ENCODE data around the gene GNL3. TPM values are rescaled to one million over a fixed set of nuclear protein-coding genes. Genes with fewer than 3 reads are reported as not detected.
"Not testable (repeated sequence)": the region's sequence is repeated elsewhere in the genome, so short reads cannot be mapped to it uniquely, and the experiment has no call there.

The GNL3 gene
- total RNA-seq, 1 donor from 2014 or later = 26.8 TPM

- Histone ChIP-seq H3K4me3 (no peak overlapping the region), H3K27me3 (ENCODE audit: low read depth) (no peaks in the 10 kb centered on the region), H3K36me3 (peaks cover 72% of the 10 kb centered on the region), H3K27ac (replicated peaks) (peak overlapping the region; percentile 56), H3K4me1 (peaks cover 19% of the 10 kb centered on the region), H3K9me3 (replicated peaks) (no peaks in the 10 kb centered on the region)
- no peak for TF ChIP-seq CTCF (IDR thresholded peaks at IDR 0.05; ENCODE audit: borderline replicate concordance)
- intact Hi-C loops (cut with micrococcal nuclease) = no loop called here
- no peak for DNase-seq
Measured at GRCh38 chr3:52671676-52672075, 14.2 kb upstream of the GNL3 start.

GRCh38 chr3:52676201-52676600 lies 9.6 kb upstream of the GNL3 start:
- intact Hi-C loops (cut with micrococcal nuclease); H3K27me3 ChIP-seq (ENCODE audit: low read depth); DNase-seq; H3K9me3 ChIP-seq (replicated peaks); H3K27ac ChIP-seq (replicated peaks); H3K4me3 ChIP-seq: not testable (repeated sequence)
- Histone ChIP-seq H3K4me1 (peaks cover 30% of the 10 kb centered on the region), H3K36me3 (peaks cover 89% of the 10 kb centered on the region)

- Histone ChIP-seq H3K27me3 (ENCODE audit: low read depth) (no peaks in the 10 kb centered on the region), H3K4me3 (no peak overlapping the region), H3K9me3 (replicated peaks) (no peaks in the 10 kb centered on the region), H3K4me1 (peaks cover 47% of the 10 kb centered on the region), H3K27ac (replicated peaks) (no peak overlapping the region), H3K36me3 (peaks cover 67% of the 10 kb centered on the region)
- no peak for TF ChIP-seq CTCF (IDR thresholded peaks at IDR 0.05; ENCODE audit: borderline replicate concordance)
- no peak for DNase-seq
- intact Hi-C loops (cut with micrococcal nuclease) = no loop called here
Measured at GRCh38 chr3:52678265-52679198, 7.3 kb upstream of the GNL3 start.

GRCh38 chr3:52679199-52679538 lies 6.7 kb upstream of the GNL3 start:
- intact Hi-C loops (cut with micrococcal nuclease) = no loop called here
- Histone ChIP-seq H3K4me1 (peaks cover 53% of the 10 kb centered on the region), H3K36me3 (peaks cover 63% of the 10 kb centered on the region), H3K4me3 (no peak overlapping the region), H3K9me3 (replicated peaks) (no peaks in the 10 kb centered on the region), H3K27ac (replicated peaks) (no peak overlapping the region), H3K27me3 (ENCODE audit: low read depth) (no peaks in the 10 kb centered on the region)
- no peak for TF ChIP-seq CTCF (IDR thresholded peaks at IDR 0.05; ENCODE audit: borderline replicate concordance)
- DNase-seq = no peak

GRCh38 chr3:52679811-52680210 lies 6.0 kb upstream of the GNL3 start:
- H3K27ac ChIP-seq (replicated peaks) = no peak overlapping the region
- intact Hi-C loops (cut with micrococcal nuclease) = no loop called here
- TF ChIP-seq CTCF (IDR thresholded peaks at IDR 0.05; ENCODE audit: borderline replicate concordance) = no peak
- H3K4me3 ChIP-seq = no peak overlapping the region
- peaks cover 60% of the 10 kb centered on the region for H3K4me1 ChIP-seq
- H3K36me3 ChIP-seq = peaks cover 56% of the 10 kb centered on the region
- no peaks in the 10 kb centered on the region for H3K27me3 ChIP-seq (ENCODE audit: low read depth)
- DNase-seq = no peak
- no peaks in the 10 kb centered on the region for H3K9me3 ChIP-seq (replicated peaks)

GRCh38 chr3:52681596-52681995 lies 4.2 kb upstream of the GNL3 start:
- H3K27ac ChIP-seq (replicated peaks) = peak overlapping the region; percentile 99
- no peaks in the 10 kb centered on the region for H3K27me3 ChIP-seq (ENCODE audit: low read depth)
- H3K36me3 ChIP-seq = peaks cover 42% of the 10 kb centered on the region
- H3K4me1 ChIP-seq = peaks cover 72% of the 10 kb centered on the region
- no peaks in the 10 kb centered on the region for H3K9me3 ChIP-seq (replicated peaks)
- no peak for TF ChIP-seq CTCF (IDR thresholded peaks at IDR 0.05; ENCODE audit: borderline replicate concordance)
- no peak for DNase-seq
- H3K4me3 ChIP-seq = no peak overlapping the region
- intact Hi-C loops (cut with micrococcal nuclease) = no loop called here

All from left ventricle myocardium inferior (tissue), 1 donor.